Bronchial epithelial cell (primary cell): ENCODE data around the gene RNFT2. TPM values are rescaled to one million over a fixed set of nuclear protein-coding genes. Genes with fewer than 3 reads are reported as not detected.

ENCODE experiments used
- DNase-seq: peaks from one replicate; pipeline ENCODE4 v3.0.0-alpha.2; 2010; ENCODE audit warnings: low read depth
- FAIRE-seq: peaks from 2 replicates; lab custom pipeline; 2011; peaks lifted over from hg19 to GRCh38; lab: Jason Lieb, UNC
- H3K27me3 ChIP-seq: 2 replicates; pipeline ENCODE4 v1.5.1; 2011; ENCODE audit warnings: low read length; ENCODE audit not compliant: control insufficient read depth, insufficient read depth
- H3K36me3 ChIP-seq: 2 replicates; pipeline ENCODE4 v1.5.1; 2011; ENCODE audit warnings: low read length; ENCODE audit not compliant: control insufficient read depth, insufficient read depth
- H3K4me3 ChIP-seq: 2 replicates; pipeline ENCODE4 v1.5.1; 2011; ENCODE audit warnings: mild to moderate bottlenecking, low read depth, low read length, control low read depth
- CTCF ChIP-seq: IDR thresholded peaks from 2 replicates; pipeline ENCODE4 v1.5.1; 2011; ENCODE audit warnings: mild to moderate bottlenecking, moderate library complexity, low read length, control low read depth, inconsistent platforms; ENCODE audit not compliant: insufficient read depth, severe bottlenecking
- total RNA-seq: library from RNA; depleted of rRNA; stranded (reverse); fragments of >200 nt; gene quantifications from 2 replicates; pipeline ENCODE4 v1.2.1, GENCODE V29; 2014

Gene RNFT2
- total RNA-seq, 1 donor from 2014 or later: 0.26 TPM

- DNase-seq: peak; percentile 65
- peaks cover 1% of the 10 kb centered on the region for H3K27me3 ChIP-seq
- no peaks in the 10 kb centered on the region for H3K36me3 ChIP-seq
- peak overlapping the region; percentile 94 for H3K4me3 ChIP-seq
- no peak for TF ChIP-seq CTCF
- no peak for FAIRE-seq
Measured at GRCh38 chr12:116818948-116819832, 81.1 kb downstream of the RNFT2 start.

- Histone ChIP-seq H3K4me3 (no peak overlapping the region), H3K36me3 (no peaks in the 10 kb centered on the region), H3K27me3 (no peaks in the 10 kb centered on the region)
- no peak for FAIRE-seq
- DNase-seq: no peak
- no peak for TF ChIP-seq CTCF
Measured at GRCh38 chr12:116820064-116820656, 82.0 kb downstream of the RNFT2 start.

GRCh38 chr12:116821291-116821690 is 83.2 kb downstream of the RNFT2 start:
- no peak for DNase-seq
- H3K27me3 ChIP-seq: no peaks in the 10 kb centered on the region
- no peak for TF ChIP-seq CTCF
- no peak for FAIRE-seq
- no peaks in the 10 kb centered on the region for H3K36me3 ChIP-seq
- H3K4me3 ChIP-seq: no peak overlapping the region

GRCh38 chr12:116827432-116827831 is 89.3 kb downstream of the RNFT2 start:
- H3K27me3 ChIP-seq: no peaks in the 10 kb centered on the region
- FAIRE-seq: no peak
- no peak for TF ChIP-seq CTCF
- H3K4me3 ChIP-seq: no peak overlapping the region
- no peaks in the 10 kb centered on the region for H3K36me3 ChIP-seq
- DNase-seq: no peak

- FAIRE-seq (no peak), DNase-seq (no peak)
- Histone ChIP-seq H3K4me3 (no peak overlapping the region), H3K27me3 (no peaks in the 10 kb centered on the region), H3K36me3 (no peaks in the 10 kb centered on the region)
- no peak for TF ChIP-seq CTCF
Measured at GRCh38 chr12:116832353-116832752, 94.2 kb downstream of the RNFT2 start.
